Astrocyte of the spinal cord (primary cell): ENCODE results near the gene PLEKHG5.

Source experiments
- DNase-seq: peaks from one replicate; pipeline ENCODE4 v3.0.0; 2011; ENCODE audit warnings: low read depth, low spot score
- H3K4me3 ChIP-seq: 2 replicates; pipeline ENCODE4 v1.5.1; 2011; ENCODE audit warnings: low read depth, mild to moderate bottlenecking, low read length, moderate library complexity
- in situ Hi-C: cut with HindIII; loops from 2 replicates; pipeline ENCODE4 v1.10.0; 2017; ENCODE audit warnings: low sequenced_read_pairs
- TF ChIP-seq, protein P1 (sequence below): IDR thresholded peaks from 2 replicates; pipeline ENCODE4 v1.5.1; 2012; ENCODE audit warnings: low read depth, mild to moderate bottlenecking, low read length, inconsistent platforms

The PLEKHG5 gene

DNA sequence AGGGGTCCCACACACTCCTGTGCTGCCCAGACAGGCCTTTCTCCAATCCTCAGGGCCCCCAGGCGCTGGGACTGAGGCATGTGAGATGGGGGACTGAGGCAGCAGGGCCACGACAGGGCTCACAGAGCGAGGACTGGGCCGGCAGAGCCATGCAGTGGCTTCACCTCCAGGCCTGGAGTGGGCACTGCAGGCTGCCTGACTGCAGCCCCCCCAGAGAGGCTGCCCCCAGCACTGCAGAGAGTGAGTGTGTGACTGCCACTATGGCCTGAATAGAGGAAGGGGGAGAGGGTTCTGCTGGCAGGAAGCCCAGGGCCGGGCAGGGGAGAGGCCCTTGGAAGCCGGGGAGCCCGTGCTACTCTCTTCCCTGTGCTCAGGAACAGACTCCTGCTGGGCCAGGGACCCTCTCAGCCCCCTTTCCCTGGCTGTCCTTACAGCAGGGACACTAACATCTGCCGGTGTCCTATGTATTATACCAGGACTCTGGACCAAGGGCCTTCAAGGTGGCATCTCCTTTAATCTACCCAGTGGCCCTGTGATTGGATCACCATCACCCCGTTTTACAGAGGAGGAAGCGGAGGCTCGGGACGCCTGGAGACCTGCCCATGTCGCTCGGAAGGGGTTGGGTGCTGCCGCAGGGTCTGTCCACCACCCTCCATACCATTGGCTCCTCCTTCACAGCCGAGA is 20.2 kb upstream of the PLEKHG5 start:
- in situ Hi-C loops = no loop called here
- H3K4me3 ChIP-seq = no peak overlapping the region
- TF ChIP-seq, protein P1, sequence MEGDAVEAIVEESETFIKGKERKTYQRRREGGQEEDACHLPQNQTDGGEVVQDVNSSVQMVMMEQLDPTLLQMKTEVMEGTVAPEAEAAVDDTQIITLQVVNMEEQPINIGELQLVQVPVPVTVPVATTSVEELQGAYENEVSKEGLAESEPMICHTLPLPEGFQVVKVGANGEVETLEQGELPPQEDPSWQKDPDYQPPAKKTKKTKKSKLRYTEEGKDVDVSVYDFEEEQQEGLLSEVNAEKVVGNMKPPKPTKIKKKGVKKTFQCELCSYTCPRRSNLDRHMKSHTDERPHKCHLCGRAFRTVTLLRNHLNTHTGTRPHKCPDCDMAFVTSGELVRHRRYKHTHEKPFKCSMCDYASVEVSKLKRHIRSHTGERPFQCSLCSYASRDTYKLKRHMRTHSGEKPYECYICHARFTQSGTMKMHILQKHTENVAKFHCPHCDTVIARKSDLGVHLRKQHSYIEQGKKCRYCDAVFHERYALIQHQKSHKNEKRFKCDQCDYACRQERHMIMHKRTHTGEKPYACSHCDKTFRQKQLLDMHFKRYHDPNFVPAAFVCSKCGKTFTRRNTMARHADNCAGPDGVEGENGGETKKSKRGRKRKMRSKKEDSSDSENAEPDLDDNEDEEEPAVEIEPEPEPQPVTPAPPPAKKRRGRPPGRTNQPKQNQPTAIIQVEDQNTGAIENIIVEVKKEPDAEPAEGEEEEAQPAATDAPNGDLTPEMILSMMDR = no peak
- no peak for DNase-seq

DNA sequence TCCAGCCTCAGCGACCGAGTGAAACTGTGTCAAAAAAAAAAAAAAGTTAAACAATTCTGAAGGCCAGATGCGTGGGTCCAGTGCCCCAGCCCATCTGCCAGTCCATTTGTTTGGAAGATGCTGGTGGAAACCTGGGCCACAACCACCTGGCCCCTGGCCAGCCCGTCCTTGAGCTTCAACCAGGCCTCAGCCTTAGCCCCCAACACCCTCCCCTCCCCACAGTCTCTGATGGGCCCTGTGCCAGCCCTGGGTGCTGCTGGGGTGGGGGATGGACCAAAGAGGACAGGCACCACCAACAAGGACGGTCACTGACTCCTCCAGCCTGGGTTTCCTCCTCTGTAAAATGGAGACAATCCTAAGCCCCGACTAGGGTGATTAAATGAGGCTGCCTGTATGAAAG is 19.6 kb upstream of the PLEKHG5 start:
- in situ Hi-C loops = no loop called here
- TF ChIP-seq, protein P1 = no peak

GRCh38 chr1:6510493-6510892 is 19.0 kb upstream of the PLEKHG5 start:
- in situ Hi-C loops = no loop called here

More for the DNA sequence above, 19.6 kb upstream of the PLEKHG5 start:
- no peak overlapping the region for H3K4me3 ChIP-seq
- DNase-seq = no peak

GRCh38 chr1:6509919-6510291 is 18.4 kb upstream of the PLEKHG5 start:
- in situ Hi-C loops = no loop called here
- TF ChIP-seq, protein P1 = no peak
- DNase-seq = no peak

More at GRCh38 chr1:6510493-6510892, 19.0 kb upstream of the PLEKHG5 start:
- no peak overlapping the region for H3K4me3 ChIP-seq
- DNase-seq = no peak
- TF ChIP-seq, protein P1 = no peak

DNA sequence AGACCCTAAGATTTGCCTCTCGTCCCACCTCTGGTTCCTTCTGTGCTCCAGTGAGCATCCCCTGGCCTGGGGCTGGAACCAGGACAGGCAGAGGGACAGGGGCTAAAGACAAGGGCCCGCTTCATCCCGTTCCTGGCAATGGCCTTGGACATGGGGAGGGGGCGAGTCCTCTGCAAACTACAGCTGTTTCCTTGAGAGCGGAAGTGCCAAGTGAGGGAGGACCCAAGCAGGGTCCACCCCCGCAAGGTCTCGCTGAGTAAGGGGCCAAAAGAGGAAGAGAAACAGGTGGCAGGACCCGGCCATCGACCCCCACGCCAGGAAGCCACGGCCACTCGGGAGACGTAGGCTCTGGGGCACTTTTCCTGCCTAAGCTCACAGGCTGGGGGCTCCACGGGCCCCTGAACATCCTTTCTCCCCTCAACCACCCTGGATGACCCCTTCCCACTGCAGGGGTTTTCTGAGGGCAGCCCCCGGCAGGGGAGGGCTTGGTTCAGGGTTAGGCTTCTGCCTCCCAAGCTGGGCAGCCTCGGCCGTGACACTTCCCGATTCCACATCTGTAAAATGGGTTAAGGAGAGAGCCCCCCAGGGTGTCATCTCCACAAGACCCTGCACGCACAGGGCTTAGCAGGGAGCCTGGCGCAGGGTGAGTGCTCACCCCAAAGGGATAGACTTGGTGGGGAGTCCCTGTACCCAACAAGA is 17.9 kb upstream of the PLEKHG5 start:
- H3K4me3 ChIP-seq = no peak overlapping the region
- TF ChIP-seq, protein P1 = no peak
- in situ Hi-C loops = no loop called here
- DNase-seq = no peak

More at GRCh38 chr1:6509919-6510291, 18.4 kb upstream of the PLEKHG5 start:
- no peak overlapping the region for H3K4me3 ChIP-seq

GRCh38 chr1:6508816-6509189 is 17.3 kb upstream of the PLEKHG5 start:
- no peak overlapping the region for H3K4me3 ChIP-seq
- in situ Hi-C loops = no loop called here
- no peak for DNase-seq
- TF ChIP-seq, protein P1 = no peak
